Jurkat, Clone E6-1 (cell line): ENCODE measurements around the gene LSAMP. TPM values are rescaled to one million over a fixed set of nuclear protein-coding genes. Genes with fewer than 3 reads are reported as not detected.

Experiments used
- DNase-seq: peaks from one replicate; pipeline ENCODE4 v3.0.0-alpha.2; 2011; ENCODE audit warnings: low read depth, low spot score
- H3K4me3 ChIP-seq: 2 replicates; pipeline ENCODE4 v1.5.1; 2011; ENCODE audit warnings: mild to moderate bottlenecking, low read length, control low read depth, moderate library complexity
- polyA plus RNA-seq: library from polyadenylated mRNA; unstranded; fragments of >200 nt; gene quantifications from one replicate; pipeline ENCODE4 v1.2.1, GENCODE V29; 2012; ENCODE audit warnings: missing spikeins; ENCODE audit not compliant: insufficient read length, insufficient read depth

The LSAMP gene
- 4.2 TPM for polyA plus RNA-seq

GRCh38 chr3:116445311-116445841 lies at the start of gene LSAMP:
LSAMP (minus strand) TSS chr3:116445487.
- DNase-seq, result no peak

GRCh38 chr3:116492379-116492778 lies 47.1 kb upstream of the LSAMP start:
- no peak overlapping the region for H3K4me3 ChIP-seq
- no peak for DNase-seq

More at GRCh38 chr3:116445311-116445841, at the start of gene LSAMP:
- H3K4me3 ChIP-seq, result no peak within 1 kb of the TSS

GRCh38 chr3:116483135-116483534 lies 37.8 kb upstream of the LSAMP start:
- no peak for DNase-seq
- H3K4me3 ChIP-seq, result no peak overlapping the region

GRCh38 chr3:116476691-116477090 lies 31.4 kb upstream of the LSAMP start:
- no peak for DNase-seq
- H3K4me3 ChIP-seq, result no peak overlapping the region

GRCh38 chr3:116474801-116475200 lies 29.5 kb upstream of the LSAMP start:
- H3K4me3 ChIP-seq, result no peak overlapping the region
- DNase-seq, result no peak

GRCh38 chr3:116474032-116474780 lies 28.9 kb upstream of the LSAMP start:
- H3K4me3 ChIP-seq, result no peak overlapping the region
- DNase-seq, result no peak

- no peak for DNase-seq
These were observed 28.3 kb upstream of the LSAMP start for GRCh38 chr3:116473602-116474001.

GRCh38 chr3:116470605-116471197 lies 25.4 kb upstream of the LSAMP start:
- no peak for DNase-seq
- H3K4me3 ChIP-seq, result no peak overlapping the region

More at GRCh38 chr3:116473602-116474001, 28.3 kb upstream of the LSAMP start:
- H3K4me3 ChIP-seq, result no peak overlapping the region

- no peak for DNase-seq
- no peak overlapping the region for H3K4me3 ChIP-seq
These were observed 24.3 kb upstream of the LSAMP start for GRCh38 chr3:116469546-116469945.

GRCh38 chr3:116464276-116464798 lies 19.1 kb upstream of the LSAMP start:
- H3K4me3 ChIP-seq, result no peak overlapping the region
- DNase-seq, result no peak

- no peak overlapping the region for H3K4me3 ChIP-seq
- no peak for DNase-seq
These were observed 8.5 kb upstream of the LSAMP start for GRCh38 chr3:116453666-116454346.

- DNase-seq, result no peak
- H3K4me3 ChIP-seq, result no peak overlapping the region
These were observed 4.5 kb upstream of the LSAMP start for GRCh38 chr3:116449546-116450350.

GRCh38 chr3:116445990-116446389 lies 703 bp upstream of the LSAMP start:
- DNase-seq, result no peak
- no peak overlapping the region for H3K4me3 ChIP-seq

GRCh38 chr3:116444819-116445310 lies 422 bp downstream of the LSAMP start:
- no peak overlapping the region for H3K4me3 ChIP-seq
- DNase-seq, result no peak

GRCh38 chr3:116444115-116444747 lies 1.1 kb downstream of the LSAMP start:
- DNase-seq, result no peak
- H3K4me3 ChIP-seq, result no peak overlapping the region

- DNase-seq, result no peak
- no peak overlapping the region for H3K4me3 ChIP-seq
These were observed 2.1 kb downstream of the LSAMP start for GRCh38 chr3:116443191-116443661.

GRCh38 chr3:116442331-116443021 lies 2.8 kb downstream of the LSAMP start:
- H3K4me3 ChIP-seq, result no peak overlapping the region

GRCh38 chr3:116441652-116442051 lies 3.6 kb downstream of the LSAMP start:
- DNase-seq, result no peak
- no peak overlapping the region for H3K4me3 ChIP-seq

More at GRCh38 chr3:116442331-116443021, 2.8 kb downstream of the LSAMP start:
- no peak for DNase-seq
